Measurements from ENCODE around the gene SPG21.

Gene SPG21

GRCh38 chr15:64991536-64992135 lies 1.9 kb upstream of the SPG21 start:
- no peak for DNase-seq (ENCODE audit: low read depth in 2 of 2)

DNA sequence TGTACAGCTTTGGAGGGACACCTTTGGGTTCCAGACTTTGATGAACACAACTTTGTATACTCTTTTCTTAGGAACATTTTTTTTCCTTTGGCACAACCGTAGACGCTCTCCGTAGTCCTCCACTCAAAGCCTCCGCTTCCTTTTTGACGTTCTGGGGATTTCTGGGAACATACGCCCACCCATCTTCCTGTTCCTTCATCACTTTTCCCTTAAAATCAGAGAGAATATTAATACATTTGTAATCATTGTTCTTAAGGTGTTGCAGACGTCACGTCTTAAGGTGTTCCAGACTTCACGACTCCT lies 405 bp upstream of the SPG21 start:
- no peak for DNase-seq (ENCODE audit: low read depth in 2 of 2)

DNA sequence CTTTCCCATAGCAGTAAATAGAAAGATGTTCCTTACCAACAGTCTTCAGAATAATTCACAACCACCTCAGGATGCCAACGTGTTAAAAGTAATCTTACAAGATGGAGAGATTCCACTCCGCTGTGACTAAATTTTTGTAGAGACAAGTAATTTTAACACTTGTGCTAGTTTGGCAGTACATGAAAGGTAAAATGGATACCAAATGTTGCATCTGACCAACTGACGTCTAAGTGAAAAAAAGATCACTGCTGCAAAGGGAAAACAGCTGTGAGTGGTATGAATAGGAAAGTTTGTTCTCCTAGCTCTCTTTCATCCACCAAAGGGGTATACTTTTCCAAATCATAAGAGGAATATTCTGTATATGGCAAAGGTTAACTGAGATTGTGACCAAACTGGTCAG lies 2.6 kb downstream of the SPG21 start:
- no peak for DNase-seq (ENCODE audit: low read depth in 2 of 2)

- DNase-seq (ENCODE audit: low read depth in 2 of 2) = no peak
Measured at GRCh38 chr15:64985366-64986033, 4.2 kb downstream of the SPG21 start.

DNA sequence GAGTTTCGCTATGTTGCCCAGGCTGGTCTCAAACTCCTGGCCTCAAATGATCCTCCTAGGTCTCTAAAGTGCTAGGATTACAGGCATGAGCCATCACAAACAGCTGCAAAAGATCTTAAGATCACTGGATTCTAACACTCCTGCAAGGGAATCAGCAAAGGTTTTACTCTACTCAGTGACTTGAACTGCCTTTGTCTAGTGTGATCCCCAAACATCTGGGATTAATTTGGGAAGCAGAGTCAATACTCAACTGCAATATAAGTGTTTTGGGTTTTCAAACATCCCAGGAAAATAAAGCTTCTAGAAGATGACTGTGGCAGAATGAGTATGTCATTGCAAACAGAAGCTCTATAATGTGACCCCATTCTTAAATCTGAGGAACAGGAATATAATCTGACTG lies 7.2 kb downstream of the SPG21 start:
- no peak for DNase-seq (ENCODE audit: low read depth in 2 of 2)

DNA sequence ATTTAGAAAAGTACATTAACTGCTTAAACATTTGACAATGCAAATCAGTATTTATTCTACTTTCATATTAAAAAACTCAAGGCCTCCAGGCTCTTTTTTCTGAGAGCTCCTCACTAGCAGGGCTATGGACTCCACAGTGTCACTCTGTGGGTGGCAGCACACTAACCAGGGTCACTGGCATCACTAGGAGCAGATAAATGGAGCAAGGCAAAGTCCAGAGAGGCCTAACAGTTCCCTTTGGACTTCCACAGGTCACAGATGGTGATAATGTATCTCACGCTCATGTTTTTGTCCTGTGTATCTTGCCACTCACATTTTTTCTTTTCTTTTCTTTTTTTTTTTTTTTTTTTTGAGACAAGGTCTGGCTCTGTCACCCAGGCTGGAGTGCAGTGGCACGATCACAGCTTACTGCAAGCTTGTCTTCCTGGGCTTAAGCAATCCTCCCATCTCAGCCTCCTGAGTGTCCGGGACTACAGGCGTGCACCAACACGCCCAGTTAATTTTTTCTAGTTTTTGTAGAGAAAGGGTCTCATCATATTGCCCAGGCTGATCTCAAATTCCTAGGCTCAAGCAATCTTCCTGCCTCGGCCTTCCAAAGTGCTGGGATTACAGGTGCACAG lies 7.8 kb downstream of the SPG21 start:
- DNase-seq (ENCODE audit: low read depth in 2 of 2) = no peak

- DNase-seq (ENCODE audit: low read depth in 2 of 2) = no peak
Measured at GRCh38 chr15:64979252-64979710, 10.4 kb downstream of the SPG21 start.

DNA sequence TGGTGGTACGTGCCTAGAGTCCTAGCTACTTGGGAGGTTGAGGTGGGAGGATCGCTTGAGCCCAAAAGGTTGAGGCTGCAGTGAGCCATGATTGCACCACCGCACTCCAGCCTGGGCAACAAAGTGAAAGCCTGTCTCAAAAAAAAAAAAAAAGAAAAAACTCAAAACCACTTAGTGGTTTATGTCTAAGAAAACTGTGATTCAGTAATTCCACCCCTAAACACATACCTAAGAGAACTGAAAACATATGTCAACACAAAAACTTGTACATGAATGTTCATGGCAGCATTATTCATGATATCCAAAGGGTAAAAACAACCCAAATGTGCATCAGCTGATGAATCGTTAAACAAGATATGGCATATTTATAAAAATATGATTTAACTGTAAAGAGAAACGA lies 14.3 kb downstream of the SPG21 start:
- DNase-seq (ENCODE audit: low read depth in 2 of 2) = no peak

DNA sequence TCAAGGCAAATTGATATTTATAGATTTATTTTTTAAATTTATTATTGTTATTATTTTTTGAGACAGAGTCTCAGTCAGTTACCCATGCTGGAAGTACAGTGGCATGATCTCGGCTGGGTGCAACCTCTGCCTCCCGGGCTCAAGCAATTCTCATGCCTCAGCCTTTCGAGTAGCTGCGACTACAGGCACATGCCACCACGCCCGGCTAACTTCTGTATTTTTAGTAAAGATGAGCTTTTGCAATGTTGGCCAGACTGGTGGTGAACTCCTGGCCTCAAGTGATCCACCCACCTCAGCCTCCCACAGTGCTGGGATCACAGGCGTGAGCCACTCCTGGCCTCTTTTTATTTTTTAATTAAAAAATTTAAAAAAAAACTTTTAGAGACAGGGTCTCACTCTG lies 19.0 kb downstream of the SPG21 start:
- DNase-seq (ENCODE audit: low read depth in 2 of 2) = no peak

DNA sequence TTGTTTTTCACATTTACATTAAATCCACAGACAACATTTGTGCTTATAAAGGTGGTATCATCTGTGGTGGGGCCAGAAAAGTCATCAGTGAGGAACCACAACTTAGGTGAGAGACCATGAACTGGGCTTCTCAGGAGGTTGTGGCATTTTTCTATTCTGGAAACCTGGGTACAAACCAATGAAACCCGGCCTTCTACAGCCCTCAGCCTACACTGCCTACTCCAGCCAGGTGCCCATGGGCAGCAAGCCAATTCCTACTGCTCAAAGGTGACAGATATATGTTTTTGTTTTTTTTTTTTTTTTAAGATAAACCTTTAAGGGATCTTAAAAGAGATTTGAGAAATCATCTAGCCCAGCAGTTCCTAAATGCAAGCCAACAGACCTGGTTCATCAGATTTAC lies 20.3 kb downstream of the SPG21 start:
- DNase-seq (ENCODE audit: low read depth in 2 of 2) = no peak

GRCh38 chr15:64961013-64961412 lies 28.7 kb downstream of the SPG21 start:
- DNase-seq (ENCODE audit: low read depth in 2 of 2) = no peak

DNA sequence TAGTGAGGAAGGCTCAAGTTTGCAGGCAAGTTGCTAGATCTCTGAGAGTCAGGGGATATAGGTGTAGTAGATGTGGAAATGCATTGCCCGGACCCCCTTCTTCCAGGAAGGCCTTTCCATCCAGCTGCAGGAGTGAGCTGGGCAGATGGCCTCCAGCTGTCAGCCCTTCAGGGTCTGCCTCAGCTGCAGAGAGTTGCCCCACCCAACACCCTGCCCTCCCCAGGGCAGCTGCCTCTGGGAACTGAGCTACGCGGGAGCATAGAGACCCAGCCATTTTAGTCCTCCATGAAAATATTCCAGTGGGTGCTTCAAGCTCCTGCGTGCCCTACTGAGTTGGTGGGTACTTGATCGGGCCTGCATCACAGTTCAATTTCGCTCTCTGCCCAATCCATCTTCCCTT lies 29.6 kb downstream of the SPG21 start:
- no peak for DNase-seq (ENCODE audit: low read depth in 2 of 2)

DNA sequence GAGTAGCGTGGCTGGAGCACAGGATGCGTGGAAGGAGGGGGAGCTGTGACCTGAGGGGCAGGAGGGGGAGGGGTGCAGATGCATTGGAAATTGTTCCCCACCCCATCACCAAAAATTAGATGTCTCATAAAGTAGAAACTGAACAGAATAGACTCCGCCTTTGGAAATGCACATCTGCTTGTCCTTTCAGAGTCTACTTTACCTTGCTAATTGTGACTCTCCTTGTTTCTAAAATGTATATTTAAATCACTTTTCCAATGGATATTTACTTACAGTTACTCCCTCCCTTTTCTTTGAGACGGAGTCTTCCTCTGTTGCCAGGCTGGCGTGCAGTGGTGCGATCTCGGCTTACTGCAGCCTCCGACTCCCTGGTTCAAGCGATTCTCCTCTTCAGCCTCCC lies 30.6 kb downstream of the SPG21 start:
- DNase-seq (ENCODE audit: low read depth in 2 of 2) = no peak

DNA sequence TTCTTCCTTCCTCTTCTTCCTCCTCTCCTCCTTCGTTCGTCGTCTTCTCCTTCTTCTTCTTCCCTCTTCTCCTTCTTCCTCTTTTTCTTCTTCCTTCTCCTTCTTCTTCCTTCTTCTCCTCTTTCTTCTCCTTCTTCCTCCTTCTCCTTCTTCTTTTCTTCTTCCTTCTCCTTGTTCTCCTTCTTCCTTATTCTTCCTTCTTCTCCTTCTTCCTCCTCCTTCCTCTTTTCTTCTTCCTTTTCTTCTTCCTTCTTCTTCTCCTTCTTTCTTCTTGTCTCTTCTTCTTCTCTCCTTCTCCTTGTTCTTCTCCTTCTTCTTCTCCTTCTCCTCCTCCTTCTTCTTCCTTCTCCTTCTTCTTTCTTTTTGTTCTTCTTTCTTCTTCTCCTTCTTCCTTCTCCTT lies 35.3 kb downstream of the SPG21 start:
- DNase-seq (ENCODE audit: low read depth in 2 of 2) = no peak

DNA sequence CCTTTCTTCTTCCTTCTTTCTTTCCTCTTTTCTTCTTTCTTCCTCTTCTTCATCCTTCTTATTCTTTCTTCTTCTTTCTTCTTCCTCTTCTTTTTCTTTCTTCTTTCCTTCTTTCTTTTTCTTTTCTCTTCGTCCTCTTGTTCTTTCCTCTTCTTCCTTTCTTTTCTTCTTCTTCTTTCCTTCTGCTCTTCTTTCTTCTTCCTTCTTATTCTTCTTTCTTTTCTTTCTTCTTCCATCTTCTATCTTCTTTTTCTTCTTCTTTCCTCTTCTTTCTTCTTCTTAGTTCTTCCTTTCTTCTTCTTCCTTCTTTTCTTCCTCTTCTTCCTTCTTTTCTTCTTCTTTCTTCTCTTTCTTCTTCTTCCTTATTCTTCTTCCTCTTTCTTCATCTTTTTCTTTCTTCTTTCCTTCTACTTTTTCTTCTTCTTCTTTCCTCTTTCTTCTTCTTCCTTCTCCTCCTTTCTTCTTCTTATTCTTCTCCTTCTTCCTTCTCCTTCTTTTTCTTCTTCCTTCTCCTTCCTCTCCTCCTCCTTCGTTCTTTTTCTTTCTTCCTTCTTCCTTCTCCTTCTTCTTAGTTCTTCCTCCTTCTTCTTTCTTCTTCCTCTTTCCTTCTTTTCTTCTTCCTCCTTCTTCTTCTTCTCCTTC lies 37.8 kb downstream of the SPG21 start:
- no peak for DNase-seq (ENCODE audit: low read depth in 2 of 2)

- DNase-seq (ENCODE audit: low read depth in 2 of 2) = no peak
Measured at GRCh38 chr15:64950888-64951287, 38.8 kb downstream of the SPG21 start.

GRCh38 chr15:64949383-64950186 lies 40.1 kb downstream of the SPG21 start:
- no peak for DNase-seq (ENCODE audit: low read depth in 2 of 2)

- DNase-seq (ENCODE audit: low read depth in 2 of 2) = no peak
Measured at GRCh38 chr15:64948916-64949315, 40.8 kb downstream of the SPG21 start.

- DNase-seq (ENCODE audit: low read depth in 2 of 2) = no peak
Measured at GRCh38 chr15:64947211-64947610, 42.5 kb downstream of the SPG21 start.

DNA sequence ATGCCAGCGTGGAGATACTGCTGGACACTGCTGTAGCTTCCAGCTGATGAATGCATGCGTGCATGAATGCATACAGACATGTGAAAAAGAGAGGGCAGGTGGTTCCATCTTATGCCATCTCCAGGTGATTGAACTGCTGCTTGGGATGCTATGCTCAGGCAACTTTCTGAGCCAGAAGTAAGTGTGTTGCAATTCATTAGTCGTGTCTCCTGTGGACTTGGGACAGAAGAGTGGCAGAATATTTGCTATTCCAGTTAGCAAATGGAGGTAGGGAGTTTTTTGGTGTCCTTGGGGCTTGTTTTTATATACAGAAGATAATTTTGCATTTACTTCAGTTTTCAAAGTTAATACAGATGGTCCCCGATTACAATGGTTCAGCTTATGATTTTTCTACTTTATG lies 44.8 kb downstream of the SPG21 start:
- DNase-seq (ENCODE audit: low read depth in 2 of 2) = no peak

DNA sequence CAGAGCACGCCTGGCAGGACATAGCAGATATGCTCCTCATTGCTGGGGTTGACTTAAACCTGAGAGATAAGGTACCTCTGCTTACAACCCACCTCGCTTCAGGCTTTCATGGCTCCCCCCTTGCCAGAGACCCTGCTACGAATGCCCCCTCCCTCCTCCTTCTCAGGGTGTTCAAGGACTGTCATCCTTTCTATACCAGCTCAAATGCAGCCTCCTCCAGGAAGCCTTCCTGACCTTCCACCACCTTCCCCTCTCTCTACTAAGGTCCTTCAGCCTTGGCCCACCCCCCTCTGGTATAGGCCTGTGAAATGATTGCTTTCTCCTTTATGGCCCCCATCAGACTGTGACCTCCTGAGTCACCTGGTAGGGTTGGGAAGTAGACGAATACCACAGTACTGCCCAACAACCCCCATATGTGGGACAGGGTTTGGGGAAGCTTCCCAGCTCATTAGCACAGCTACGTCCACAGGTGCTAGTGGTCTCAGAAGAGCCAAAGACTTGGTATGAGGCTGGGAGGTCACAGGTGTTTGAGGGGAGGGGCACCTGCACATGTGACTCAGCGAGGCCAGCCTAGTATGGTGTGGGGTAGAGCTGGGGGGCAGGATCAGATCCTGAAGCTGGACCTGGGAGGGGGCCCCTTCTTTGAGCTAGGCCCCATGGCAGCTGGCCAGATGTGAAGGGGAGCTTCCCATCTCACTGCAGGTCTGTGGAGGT lies 46.0 kb downstream of the SPG21 start:
- no peak for DNase-seq (ENCODE audit: low read depth in 2 of 2)

- DNase-seq (ENCODE audit: low read depth in 2 of 2) = no peak
Measured at GRCh38 chr15:64942356-64942755, 47.4 kb downstream of the SPG21 start.

All from stimulated activated CD8-positive, alpha-beta memory T cell treated with anti-CD3 and anti-CD28 coated beads, Interleukin-2, amount 100 ng/mL, for 48 hours (primary cell).